Endothelial cell (in vitro differentiated cells): ENCODE measurements around the gene OR10AD1. TPM values are rescaled to one million over a fixed set of nuclear protein-coding genes. Genes with fewer than 3 reads are reported as not detected.
"Not testable (repeated sequence)": the region's sequence is repeated elsewhere in the genome, so short reads cannot be mapped to it uniquely, and the experiment has no call there.

ENCODE experiments used
- DNase-seq: peaks from one replicate; pipeline ENCODE4 v3.0.0; 2021; ENCODE audit warnings: low spot score
- H3K27ac Mint-ChIP-seq: one replicate; pipeline ENCODE4 v1.8.0; 2021; ENCODE audit warnings: mixed read lengths, inconsistent platforms; ENCODE audit not compliant: unreplicated experiment
- H3K27me3 Mint-ChIP-seq: one replicate; pipeline ENCODE4 v1.8.0; 2021; ENCODE audit warnings: mild to moderate bottlenecking, moderate library complexity, mixed read lengths, inconsistent platforms; ENCODE audit not compliant: unreplicated experiment
- H3K36me3 Mint-ChIP-seq: one replicate; pipeline ENCODE4 v1.8.0; 2021; ENCODE audit warnings: mild to moderate bottlenecking, low read depth, mixed read lengths, inconsistent platforms; ENCODE audit not compliant: unreplicated experiment
- H3K4me1 Mint-ChIP-seq: one replicate; pipeline ENCODE4 v1.8.0; 2021; ENCODE audit warnings: mild to moderate bottlenecking, mixed read lengths, inconsistent platforms; ENCODE audit not compliant: unreplicated experiment
- H3K4me3 Mint-ChIP-seq: one replicate; pipeline ENCODE4 v1.8.0; 2021; ENCODE audit warnings: mild to moderate bottlenecking, mixed read lengths, inconsistent platforms; ENCODE audit not compliant: unreplicated experiment
- H3K9me3 Mint-ChIP-seq: one replicate; pipeline ENCODE4 v1.8.0; 2021; ENCODE audit warnings: mixed read lengths, inconsistent platforms; ENCODE audit not compliant: unreplicated experiment
- long read RNA-seq: library from polyadenylated mRNA; unstranded; transcript quantifications from one replicate; pipeline ENCODE4 v2.0.0, GENCODE V29; 2020; ENCODE audit not compliant: unreplicated experiment
- total RNA-seq: library from RNA; stranded (reverse); fragmentation: NEBNext Ultra II Directional; extraction: Animal tissue kit (Norgen Biotek cat#: 25700); gene quantifications from one replicate; pipeline ENCODE4 v1.2.1, GENCODE V29; 2021; ENCODE audit not compliant: unreplicated experiment
- TF ChIP-seq, protein P1 (sequence below): fragments of 200-600 bp; sonication (generic); IDR thresholded peaks from one replicate; pipeline ENCODE4 v1.5.0; 2021; ENCODE audit warnings: antibody characterized with exemption; ENCODE audit not compliant: unreplicated experiment

Gene OR10AD1, protein sequence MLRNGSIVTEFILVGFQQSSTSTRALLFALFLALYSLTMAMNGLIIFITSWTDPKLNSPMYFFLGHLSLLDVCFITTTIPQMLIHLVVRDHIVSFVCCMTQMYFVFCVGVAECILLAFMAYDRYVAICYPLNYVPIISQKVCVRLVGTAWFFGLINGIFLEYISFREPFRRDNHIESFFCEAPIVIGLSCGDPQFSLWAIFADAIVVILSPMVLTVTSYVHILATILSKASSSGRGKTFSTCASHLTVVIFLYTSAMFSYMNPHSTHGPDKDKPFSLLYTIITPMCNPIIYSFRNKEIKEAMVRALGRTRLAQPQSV
- total RNA-seq = not detected
- long read RNA-seq = 0 reads

DNA sequence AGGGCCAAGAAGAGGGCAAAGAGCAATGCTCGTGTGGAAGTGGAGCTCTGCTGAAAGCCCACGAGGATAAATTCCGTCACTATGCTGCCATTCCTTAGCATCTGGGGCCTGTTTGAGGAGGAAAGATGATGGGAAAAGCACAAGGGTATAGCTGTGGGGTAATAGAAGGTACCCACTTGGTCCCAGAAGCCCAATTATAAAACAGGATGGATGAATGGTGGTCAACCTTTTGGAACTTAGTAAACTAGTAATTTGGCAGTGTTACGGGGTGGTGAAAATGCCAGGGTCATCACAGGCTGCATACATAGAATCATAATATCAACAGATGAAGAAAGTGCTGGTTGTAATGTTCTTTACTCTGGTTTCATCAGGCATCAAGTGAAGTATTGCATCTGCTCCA is at the start of gene OR10AD1:
Gene OR10AD1 (minus strand): TSS at position 101 of the 400 bp plus-strand sequence. CDS start 0 bp downstream, at position 101.
- Mint-ChIP-seq H3K27ac (no peak within 1 kb of the TSS), H3K27me3 (peaks cover 9% of the 10 kb centered on the region), H3K4me3 (peak within 1 kb of the TSS; percentile 45), H3K4me1 (peaks cover 13% of the 10 kb centered on the region), H3K9me3 (peaks cover 33% of the 10 kb centered on the region), H3K36me3 (peaks cover 39% of the 10 kb centered on the region)
- DNase-seq = no peak
- TF ChIP-seq, protein P1, sequence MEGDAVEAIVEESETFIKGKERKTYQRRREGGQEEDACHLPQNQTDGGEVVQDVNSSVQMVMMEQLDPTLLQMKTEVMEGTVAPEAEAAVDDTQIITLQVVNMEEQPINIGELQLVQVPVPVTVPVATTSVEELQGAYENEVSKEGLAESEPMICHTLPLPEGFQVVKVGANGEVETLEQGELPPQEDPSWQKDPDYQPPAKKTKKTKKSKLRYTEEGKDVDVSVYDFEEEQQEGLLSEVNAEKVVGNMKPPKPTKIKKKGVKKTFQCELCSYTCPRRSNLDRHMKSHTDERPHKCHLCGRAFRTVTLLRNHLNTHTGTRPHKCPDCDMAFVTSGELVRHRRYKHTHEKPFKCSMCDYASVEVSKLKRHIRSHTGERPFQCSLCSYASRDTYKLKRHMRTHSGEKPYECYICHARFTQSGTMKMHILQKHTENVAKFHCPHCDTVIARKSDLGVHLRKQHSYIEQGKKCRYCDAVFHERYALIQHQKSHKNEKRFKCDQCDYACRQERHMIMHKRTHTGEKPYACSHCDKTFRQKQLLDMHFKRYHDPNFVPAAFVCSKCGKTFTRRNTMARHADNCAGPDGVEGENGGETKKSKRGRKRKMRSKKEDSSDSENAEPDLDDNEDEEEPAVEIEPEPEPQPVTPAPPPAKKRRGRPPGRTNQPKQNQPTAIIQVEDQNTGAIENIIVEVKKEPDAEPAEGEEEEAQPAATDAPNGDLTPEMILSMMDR = no peak

DNA sequence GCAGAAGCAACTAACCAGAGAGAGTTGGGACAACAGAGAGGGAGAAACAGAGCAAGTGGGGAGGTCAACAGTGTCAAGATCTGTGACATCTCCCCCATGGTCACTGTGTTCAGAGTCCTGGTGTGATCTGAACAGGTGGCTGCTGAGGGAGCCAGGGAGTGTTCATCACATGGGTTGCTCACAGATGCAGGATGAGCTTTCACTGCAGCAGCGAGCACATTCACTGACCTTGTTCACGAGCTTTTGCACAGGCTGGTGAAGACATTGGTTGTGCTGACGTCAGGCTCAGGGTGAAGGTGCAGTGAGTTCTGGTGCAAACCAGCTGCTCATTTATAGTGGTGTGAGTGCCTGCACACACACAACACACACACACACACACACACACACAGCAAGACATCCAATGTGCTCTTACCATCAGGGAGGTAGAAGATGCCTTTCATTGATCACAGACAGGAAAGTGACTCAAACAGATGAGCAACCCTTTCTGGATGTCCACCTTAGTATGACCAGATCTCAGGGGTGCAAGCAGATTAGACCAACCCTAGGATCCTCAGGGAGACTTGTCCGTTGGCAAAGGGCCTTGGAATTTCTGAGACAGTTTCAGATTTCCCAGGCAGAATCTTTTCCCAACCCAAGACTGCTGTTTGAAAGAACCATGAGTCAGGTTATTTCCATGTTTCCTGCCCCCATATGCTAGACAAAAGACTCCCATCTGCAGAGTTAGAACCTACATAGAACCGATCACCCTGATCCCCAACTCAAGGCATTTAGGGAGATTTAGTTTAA is 44.3 kb upstream of the OR10AD1 start:
- Mint-ChIP-seq H3K27ac (peak overlapping the region; percentile 54), H3K4me3 (no peak overlapping the region), H3K27me3 (peaks cover 2% of the 10 kb centered on the region), H3K4me1 (peaks cover 26% of the 10 kb centered on the region), H3K9me3 (peaks cover 4% of the 10 kb centered on the region), H3K36me3 (no peaks in the 10 kb centered on the region)
- TF ChIP-seq, protein P1 = no peak
- DNase-seq = no peak

DNA sequence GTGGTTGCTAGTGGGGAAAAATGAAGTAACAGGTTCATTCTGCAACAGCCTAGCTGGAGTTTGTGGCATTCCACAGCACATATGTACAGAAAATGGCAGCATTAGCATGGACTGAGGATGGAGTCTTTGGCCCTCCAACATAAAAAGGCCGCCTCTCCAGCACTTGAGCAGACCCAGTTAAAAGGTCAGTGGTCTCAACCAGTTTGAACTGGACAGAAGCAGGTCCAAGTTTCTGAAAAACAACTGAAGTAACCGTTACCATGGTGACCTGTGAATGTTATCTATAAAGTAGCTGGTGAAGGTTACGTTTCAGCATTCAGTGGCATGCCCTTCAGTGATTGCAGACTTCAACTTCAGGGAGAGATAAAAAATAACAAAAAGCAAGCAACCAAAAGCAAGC is 34.1 kb upstream of the OR10AD1 start:
- peaks cover 4% of the 10 kb centered on the region for H3K9me3 Mint-ChIP-seq
- TF ChIP-seq, protein P1 = no peak
- H3K36me3 Mint-ChIP-seq = peaks cover 5% of the 10 kb centered on the region
- peaks cover 2% of the 10 kb centered on the region for H3K27me3 Mint-ChIP-seq
- H3K4me3 Mint-ChIP-seq = no peak overlapping the region
- H3K27ac Mint-ChIP-seq = no peak overlapping the region
- no peak for DNase-seq
- H3K4me1 Mint-ChIP-seq = no peaks in the 10 kb centered on the region

DNA sequence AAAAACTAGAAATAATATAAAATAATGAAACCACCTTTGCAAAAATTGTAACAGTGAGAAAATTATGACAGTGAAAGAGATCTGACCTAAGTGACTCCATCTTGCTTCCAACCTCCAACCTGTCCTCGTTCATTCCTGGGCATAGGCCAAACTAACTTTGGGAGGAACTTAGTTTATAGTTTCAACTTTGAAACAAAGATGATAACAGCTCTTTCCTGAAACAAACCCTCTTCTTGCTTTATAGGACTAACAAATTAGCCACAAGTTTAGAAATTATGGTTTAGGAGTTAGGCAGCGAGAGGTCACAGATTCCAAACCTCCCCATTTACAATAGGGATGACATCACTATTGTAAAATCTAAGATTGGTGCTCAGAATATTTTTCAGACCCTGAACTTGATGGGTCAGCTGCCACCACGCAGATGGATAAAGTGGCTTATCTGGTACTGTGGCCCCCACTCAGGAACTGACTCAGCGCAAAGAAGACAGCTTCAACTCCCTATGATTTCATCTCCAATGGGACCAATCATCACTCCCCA is 32.8 kb upstream of the OR10AD1 start:
- TF ChIP-seq, protein P1 = no peak
- Mint-ChIP-seq H3K9me3 (no peaks in the 10 kb centered on the region), H3K27me3 (peaks cover 2% of the 10 kb centered on the region), H3K4me1 (no peaks in the 10 kb centered on the region), H3K4me3 (no peak overlapping the region), H3K27ac (no peak overlapping the region), H3K36me3 (no peaks in the 10 kb centered on the region)
- DNase-seq = no peak

DNA sequence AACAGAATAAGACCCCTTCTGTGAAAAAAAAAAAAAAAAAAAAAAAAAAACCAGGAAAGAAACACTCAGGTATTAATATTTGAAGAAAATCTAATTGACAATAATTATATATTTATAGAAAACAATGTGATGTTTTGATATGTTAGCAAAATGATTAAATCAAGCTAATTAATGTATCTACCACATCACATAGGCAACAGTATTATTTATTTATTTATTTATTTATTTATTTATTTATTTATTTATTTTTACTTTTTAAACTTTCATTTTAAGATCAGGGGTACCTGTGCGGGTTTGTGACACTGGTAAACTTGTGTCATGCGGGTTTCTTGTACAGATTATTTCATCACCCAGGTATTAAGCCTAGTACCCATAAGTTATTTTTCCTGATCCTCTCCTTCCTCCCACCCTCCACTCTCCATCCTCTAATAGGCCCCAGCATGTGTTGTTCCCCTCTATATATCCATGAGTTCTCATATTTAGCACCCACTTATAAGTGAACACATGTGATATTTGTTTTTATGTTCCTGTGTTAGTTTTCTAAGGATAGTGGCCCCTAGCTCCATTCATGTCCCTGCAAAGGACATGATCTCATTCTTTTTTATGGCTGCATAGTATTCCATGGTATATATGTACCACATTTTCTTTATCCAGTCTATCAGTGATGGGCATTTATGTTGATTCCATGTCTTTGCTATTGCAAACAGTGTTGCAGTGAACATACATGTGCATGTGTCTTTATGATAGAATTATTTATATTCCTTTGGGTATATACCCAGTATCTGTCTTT is 28.3 kb upstream of the OR10AD1 start:
- DNase-seq, H3K27me3 Mint-ChIP-seq, H3K36me3 Mint-ChIP-seq, H3K27ac Mint-ChIP-seq, H3K4me3 Mint-ChIP-seq, H3K9me3 Mint-ChIP-seq, H3K4me1 Mint-ChIP-seq: not testable (repeated sequence)

DNA sequence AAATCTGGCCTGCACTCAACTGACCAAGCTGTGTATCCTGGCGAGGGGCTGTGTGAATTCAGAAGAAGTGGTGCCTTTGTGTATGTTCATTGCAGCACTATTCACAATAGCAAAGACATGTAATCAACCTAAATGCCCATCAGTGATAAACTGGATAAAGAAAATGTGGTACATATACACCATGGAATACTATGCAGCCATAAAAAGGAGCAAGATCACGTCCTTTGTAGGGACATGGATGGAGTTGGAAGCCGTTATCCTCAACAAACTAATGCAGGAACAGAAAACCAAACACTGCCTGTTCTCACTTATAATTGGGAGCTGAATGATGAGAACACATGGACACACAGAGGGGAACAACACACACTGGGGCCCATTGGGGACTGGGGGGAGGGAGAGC is 21.4 kb upstream of the OR10AD1 start:
- H3K4me3 Mint-ChIP-seq = not testable (repeated sequence)

More for the DNA sequence above, 21.4 kb upstream of the OR10AD1 start:
- not testable (repeated sequence) for H3K4me1 Mint-ChIP-seq, H3K9me3 Mint-ChIP-seq, H3K27me3 Mint-ChIP-seq, DNase-seq, H3K36me3 Mint-ChIP-seq, H3K27ac Mint-ChIP-seq
